ENCODE measurements around the gene TRIP12.

TRIP12 gene

DNA sequence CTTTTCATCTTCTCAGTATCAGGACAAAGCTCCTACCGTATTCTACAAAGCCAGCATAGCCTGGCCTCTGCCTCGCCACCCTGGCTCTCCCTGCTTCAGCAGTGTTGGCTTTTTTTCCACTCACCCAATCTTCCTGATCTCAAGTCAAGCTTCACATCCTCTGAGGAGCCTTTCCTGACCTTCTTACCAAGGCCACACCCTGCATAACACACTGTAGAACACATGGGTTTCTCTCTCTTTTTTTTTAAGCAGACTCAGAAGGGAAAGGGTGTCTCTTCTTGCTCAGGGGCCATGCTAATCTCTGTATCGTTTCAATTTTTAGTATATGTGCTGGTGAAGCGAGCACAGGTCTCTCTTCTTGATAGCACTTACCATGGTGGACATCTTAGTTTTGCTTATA lies 15.7 kb upstream of the TRIP12 start:
- Histone ChIP-seq H3K9me3 (ENCODE audit: insufficient read depth, low read length) (no peaks in the 10 kb centered on the region), H3K79me2 (ENCODE audit: insufficient read depth, low read length) (no peaks in the 10 kb centered on the region), H4K20me1 (ENCODE audit: low read depth, low read length) (no peaks in the 10 kb centered on the region), H2AFZ (ENCODE audit: low read depth, low read length, severe bottlenecking) (no peak overlapping the region), H3K9me2 (replicated peaks; ENCODE audit: insufficient read depth, low read length) (no peaks in the 10 kb centered on the region), H3K27ac (ENCODE audit: low read depth, low read length) (no peak overlapping the region), H3K4me2 (ENCODE audit: low read depth, low read length, poor library complexity, severe bottlenecking) (no peak overlapping the region), H3K9ac (ENCODE audit: low read length) (no peak overlapping the region), H3K36me3 (ENCODE audit: low read length) (no peaks in the 10 kb centered on the region), H3K4me3 (ENCODE audit: insufficient read depth, low read length, poor library complexity, severe bottlenecking) (no peak overlapping the region), H3K27me3 (ENCODE audit: low read length) (no peaks in the 10 kb centered on the region), H3F3A (ENCODE audit: insufficient read depth) (no peaks in the 10 kb centered on the region)
- TF ChIP-seq, protein P1, sequence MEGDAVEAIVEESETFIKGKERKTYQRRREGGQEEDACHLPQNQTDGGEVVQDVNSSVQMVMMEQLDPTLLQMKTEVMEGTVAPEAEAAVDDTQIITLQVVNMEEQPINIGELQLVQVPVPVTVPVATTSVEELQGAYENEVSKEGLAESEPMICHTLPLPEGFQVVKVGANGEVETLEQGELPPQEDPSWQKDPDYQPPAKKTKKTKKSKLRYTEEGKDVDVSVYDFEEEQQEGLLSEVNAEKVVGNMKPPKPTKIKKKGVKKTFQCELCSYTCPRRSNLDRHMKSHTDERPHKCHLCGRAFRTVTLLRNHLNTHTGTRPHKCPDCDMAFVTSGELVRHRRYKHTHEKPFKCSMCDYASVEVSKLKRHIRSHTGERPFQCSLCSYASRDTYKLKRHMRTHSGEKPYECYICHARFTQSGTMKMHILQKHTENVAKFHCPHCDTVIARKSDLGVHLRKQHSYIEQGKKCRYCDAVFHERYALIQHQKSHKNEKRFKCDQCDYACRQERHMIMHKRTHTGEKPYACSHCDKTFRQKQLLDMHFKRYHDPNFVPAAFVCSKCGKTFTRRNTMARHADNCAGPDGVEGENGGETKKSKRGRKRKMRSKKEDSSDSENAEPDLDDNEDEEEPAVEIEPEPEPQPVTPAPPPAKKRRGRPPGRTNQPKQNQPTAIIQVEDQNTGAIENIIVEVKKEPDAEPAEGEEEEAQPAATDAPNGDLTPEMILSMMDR (IDR thresholded peaks at IDR 0.05; ENCODE audit: insufficient read depth, low read length, poor library complexity, severe bottlenecking): no peak
- no peak for TF ChIP-seq EZH2phosphoT487 (conservative IDR thresholded peaks at IDR 0.05; ENCODE audit: low read length)

GRCh38 chr2:229931241-229931640 lies 9.4 kb upstream of the TRIP12 start:
- Histone ChIP-seq H3K27ac (ENCODE audit: low read depth, low read length) (no peak overlapping the region), H2AFZ (ENCODE audit: low read depth, low read length, severe bottlenecking) (no peak overlapping the region), H3K36me3 (ENCODE audit: low read length) (no peaks in the 10 kb centered on the region), H3K4me2 (ENCODE audit: low read depth, low read length, poor library complexity, severe bottlenecking) (no peak overlapping the region), H3K9me2 (replicated peaks; ENCODE audit: insufficient read depth, low read length) (no peaks in the 10 kb centered on the region), H3K9ac (ENCODE audit: low read length) (no peak overlapping the region), H3K27me3 (ENCODE audit: low read length) (no peaks in the 10 kb centered on the region), H3K79me2 (ENCODE audit: insufficient read depth, low read length) (no peaks in the 10 kb centered on the region), H3K9me3 (ENCODE audit: insufficient read depth, low read length) (no peaks in the 10 kb centered on the region), H3F3A (ENCODE audit: insufficient read depth) (no peaks in the 10 kb centered on the region), H3K4me3 (ENCODE audit: insufficient read depth, low read length, poor library complexity, severe bottlenecking) (no peak overlapping the region), H4K20me1 (ENCODE audit: low read depth, low read length) (no peaks in the 10 kb centered on the region)
- TF ChIP-seq, protein P1 (IDR thresholded peaks at IDR 0.05; ENCODE audit: insufficient read depth, low read length, poor library complexity, severe bottlenecking): no peak
- no peak for TF ChIP-seq EZH2phosphoT487 (conservative IDR thresholded peaks at IDR 0.05; ENCODE audit: low read length)

DNA sequence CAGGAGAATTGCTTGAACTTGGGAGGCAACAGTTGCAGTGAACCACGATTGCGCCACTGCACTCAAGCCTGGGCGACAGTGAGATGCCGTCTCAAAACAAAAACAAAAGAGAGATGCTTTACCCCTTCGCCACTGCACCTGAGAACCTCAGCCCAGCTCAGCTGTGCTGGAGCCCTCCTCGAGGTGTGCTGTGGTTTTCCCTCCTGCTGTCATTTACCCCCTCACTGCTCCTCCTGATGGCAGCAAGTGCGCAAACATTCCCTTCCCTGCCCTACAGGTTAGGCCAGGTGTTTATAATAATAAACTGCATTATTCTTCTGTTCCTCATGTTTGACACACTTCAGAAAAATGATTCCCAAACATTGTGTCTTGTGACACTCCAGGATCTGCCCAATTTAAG lies 8.8 kb upstream of the TRIP12 start:
- no peaks in the 10 kb centered on the region for H3K36me3 ChIP-seq (ENCODE audit: low read length)
- no peaks in the 10 kb centered on the region for H3K79me2 ChIP-seq (ENCODE audit: insufficient read depth, low read length)
- no peaks in the 10 kb centered on the region for H3K9me2 ChIP-seq (replicated peaks; ENCODE audit: insufficient read depth, low read length)
- no peaks in the 10 kb centered on the region for H3F3A ChIP-seq (ENCODE audit: insufficient read depth)
- H3K27me3 ChIP-seq (ENCODE audit: low read length): no peaks in the 10 kb centered on the region
- H3K27ac ChIP-seq (ENCODE audit: low read depth, low read length): no peak overlapping the region
- H3K9ac ChIP-seq (ENCODE audit: low read length): no peak overlapping the region
- H2AFZ ChIP-seq (ENCODE audit: low read depth, low read length, severe bottlenecking): no peak overlapping the region
- no peaks in the 10 kb centered on the region for H4K20me1 ChIP-seq (ENCODE audit: low read depth, low read length)
- TF ChIP-seq EZH2phosphoT487 (conservative IDR thresholded peaks at IDR 0.05; ENCODE audit: low read length): no peak
- TF ChIP-seq, protein P1 (IDR thresholded peaks at IDR 0.05; ENCODE audit: insufficient read depth, low read length, poor library complexity, severe bottlenecking): no peak
- no peak overlapping the region for H3K4me3 ChIP-seq (ENCODE audit: insufficient read depth, low read length, poor library complexity, severe bottlenecking)
- no peak overlapping the region for H3K4me2 ChIP-seq (ENCODE audit: low read depth, low read length, poor library complexity, severe bottlenecking)
- H3K9me3 ChIP-seq (ENCODE audit: insufficient read depth, low read length): no peaks in the 10 kb centered on the region
